ENCODE results near the gene NIBAN1. TPM values are rescaled to one million over a fixed set of nuclear protein-coding genes. Genes with fewer than 3 reads are reported as not detected.

Gene NIBAN1
- total RNA-seq, 1 donor from 2014 or later: 0.45 TPM

GRCh38 chr1:184933944-184934343, 40.4 kb downstream of the NIBAN1 start:
- Mint-ChIP-seq H3K27ac (no peak overlapping the region), H3K4me3 (no peak overlapping the region), H3K36me3 (no peaks in the 10 kb centered on the region), H3K27me3 (ENCODE audit: low read depth) (no peaks in the 10 kb centered on the region), H3K4me1 (peaks cover 6% of the 10 kb centered on the region), H3K9me3 (peaks cover 6% of the 10 kb centered on the region)
- no peak for DNase-seq (ENCODE audit: low spot score in 2 of 2, unreplicated experiment in 2 of 2)
- TF ChIP-seq, protein P1, sequence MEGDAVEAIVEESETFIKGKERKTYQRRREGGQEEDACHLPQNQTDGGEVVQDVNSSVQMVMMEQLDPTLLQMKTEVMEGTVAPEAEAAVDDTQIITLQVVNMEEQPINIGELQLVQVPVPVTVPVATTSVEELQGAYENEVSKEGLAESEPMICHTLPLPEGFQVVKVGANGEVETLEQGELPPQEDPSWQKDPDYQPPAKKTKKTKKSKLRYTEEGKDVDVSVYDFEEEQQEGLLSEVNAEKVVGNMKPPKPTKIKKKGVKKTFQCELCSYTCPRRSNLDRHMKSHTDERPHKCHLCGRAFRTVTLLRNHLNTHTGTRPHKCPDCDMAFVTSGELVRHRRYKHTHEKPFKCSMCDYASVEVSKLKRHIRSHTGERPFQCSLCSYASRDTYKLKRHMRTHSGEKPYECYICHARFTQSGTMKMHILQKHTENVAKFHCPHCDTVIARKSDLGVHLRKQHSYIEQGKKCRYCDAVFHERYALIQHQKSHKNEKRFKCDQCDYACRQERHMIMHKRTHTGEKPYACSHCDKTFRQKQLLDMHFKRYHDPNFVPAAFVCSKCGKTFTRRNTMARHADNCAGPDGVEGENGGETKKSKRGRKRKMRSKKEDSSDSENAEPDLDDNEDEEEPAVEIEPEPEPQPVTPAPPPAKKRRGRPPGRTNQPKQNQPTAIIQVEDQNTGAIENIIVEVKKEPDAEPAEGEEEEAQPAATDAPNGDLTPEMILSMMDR (IDR thresholded peaks at IDR 0.05; ENCODE audit: unreplicated experiment): no peak

DNA sequence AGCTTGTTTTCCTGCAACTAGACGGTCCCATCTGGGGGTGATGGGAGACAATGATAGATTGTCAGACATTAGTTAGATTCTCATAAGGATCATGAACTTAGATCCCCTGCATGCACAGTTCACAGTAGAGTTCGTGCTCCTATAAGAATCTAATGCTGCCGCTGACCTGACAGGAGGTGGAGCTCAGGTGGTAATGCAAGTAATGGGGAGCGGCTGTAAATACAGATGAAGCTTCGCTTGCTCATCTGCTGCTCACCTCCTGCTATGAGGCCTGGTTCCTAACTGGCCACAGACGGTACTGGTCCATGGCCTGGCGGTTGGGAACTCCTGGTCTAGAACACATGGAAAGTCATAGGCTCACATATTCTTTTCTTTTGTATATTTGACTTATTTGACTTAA, 42.0 kb downstream of the NIBAN1 start:
- Mint-ChIP-seq H3K4me3 (no peak overlapping the region), H3K36me3 (no peaks in the 10 kb centered on the region), H3K4me1 (no peaks in the 10 kb centered on the region), H3K9me3 (peaks cover 6% of the 10 kb centered on the region), H3K27ac (no peak overlapping the region), H3K27me3 (ENCODE audit: low read depth) (no peaks in the 10 kb centered on the region)
- no peak for DNase-seq (ENCODE audit: low spot score in 2 of 2, unreplicated experiment in 2 of 2)
- TF ChIP-seq, protein P1 (IDR thresholded peaks at IDR 0.05; ENCODE audit: unreplicated experiment): no peak

- Mint-ChIP-seq H3K4me1 (no peaks in the 10 kb centered on the region), H3K27ac (no peak overlapping the region), H3K27me3 (ENCODE audit: low read depth) (no peaks in the 10 kb centered on the region), H3K36me3 (peaks cover 3% of the 10 kb centered on the region), H3K9me3 (peaks cover 13% of the 10 kb centered on the region), H3K4me3 (no peak overlapping the region)
- DNase-seq (ENCODE audit: low spot score in 2 of 2, unreplicated experiment in 2 of 2): no peak
- TF ChIP-seq, protein P1 (IDR thresholded peaks at IDR 0.05; ENCODE audit: unreplicated experiment): no peak
Measured at GRCh38 chr1:184931566-184931965, 42.7 kb downstream of the NIBAN1 start.

DNA sequence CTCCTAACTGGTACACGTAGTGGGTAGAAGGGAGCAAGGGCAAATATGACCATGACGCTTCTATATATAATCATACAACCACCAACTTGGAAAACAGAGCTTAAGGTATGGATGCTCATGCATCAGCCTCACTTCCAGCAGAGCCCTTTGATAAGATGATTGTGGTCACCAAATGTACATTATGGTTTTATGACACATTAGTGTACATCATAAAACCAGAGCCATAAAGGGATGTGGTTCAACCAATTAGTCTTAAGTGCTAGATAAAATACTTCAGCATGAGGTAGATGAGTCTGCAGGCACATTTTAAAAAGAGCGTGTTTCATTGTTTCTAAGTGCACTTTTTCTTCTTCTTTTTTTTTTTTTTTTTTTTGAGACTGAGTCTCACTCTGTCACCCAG, 43.7 kb downstream of the NIBAN1 start:
- no peaks in the 10 kb centered on the region for H3K27me3 Mint-ChIP-seq (ENCODE audit: low read depth)

GRCh38 chr1:184930232-184930631, 44.1 kb downstream of the NIBAN1 start:
- no peaks in the 10 kb centered on the region for H3K27me3 Mint-ChIP-seq (ENCODE audit: low read depth)
- no peak overlapping the region for H3K4me3 Mint-ChIP-seq
- TF ChIP-seq, protein P1 (IDR thresholded peaks at IDR 0.05; ENCODE audit: unreplicated experiment): no peak
- no peaks in the 10 kb centered on the region for H3K4me1 Mint-ChIP-seq
- H3K36me3 Mint-ChIP-seq: peaks cover 5% of the 10 kb centered on the region
- DNase-seq (ENCODE audit: low spot score in 2 of 2, unreplicated experiment in 2 of 2): no peak
- no peak overlapping the region for H3K27ac Mint-ChIP-seq
- H3K9me3 Mint-ChIP-seq: peaks cover 21% of the 10 kb centered on the region

More for the DNA sequence above, 43.7 kb downstream of the NIBAN1 start:
- Mint-ChIP-seq H3K4me3 (no peak overlapping the region), H3K36me3 (peaks cover 5% of the 10 kb centered on the region), H3K4me1 (no peaks in the 10 kb centered on the region), H3K27ac (no peak overlapping the region), H3K9me3 (peaks cover 20% of the 10 kb centered on the region)
- TF ChIP-seq, protein P1 (IDR thresholded peaks at IDR 0.05; ENCODE audit: unreplicated experiment): no peak
- DNase-seq (ENCODE audit: low spot score in 2 of 2, unreplicated experiment in 2 of 2): no peak

DNA sequence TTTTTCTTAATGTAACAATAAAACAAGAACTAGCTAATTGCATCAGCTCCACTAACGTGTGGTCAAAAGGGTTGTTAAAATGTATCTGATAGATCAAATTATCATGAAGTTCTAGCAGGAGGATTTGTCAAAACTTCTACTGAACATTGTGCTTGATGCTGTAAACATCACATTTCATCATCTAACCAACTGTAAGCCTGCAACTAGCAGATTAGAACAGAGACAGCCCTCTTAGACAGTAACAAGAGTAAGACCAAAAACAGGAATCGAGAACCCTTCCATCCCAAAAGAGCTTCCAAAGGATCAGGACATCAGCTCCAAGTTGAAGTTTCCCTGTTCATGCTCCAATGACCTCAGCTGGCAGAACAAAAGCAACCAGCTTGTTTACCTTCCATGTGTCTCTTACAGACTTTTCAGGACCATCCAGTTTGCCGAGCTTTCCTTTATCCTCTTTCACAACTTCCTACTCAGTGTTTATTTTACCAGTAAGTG, 44.6 kb downstream of the NIBAN1 start:
- Mint-ChIP-seq H3K27me3 (ENCODE audit: low read depth) (no peaks in the 10 kb centered on the region), H3K4me3 (no peak overlapping the region)

More for the DNA sequence above, 44.6 kb downstream of the NIBAN1 start:
- H3K27ac Mint-ChIP-seq: no peak overlapping the region
- no peaks in the 10 kb centered on the region for H3K4me1 Mint-ChIP-seq
- peaks cover 5% of the 10 kb centered on the region for H3K36me3 Mint-ChIP-seq
- TF ChIP-seq, protein P1 (IDR thresholded peaks at IDR 0.05; ENCODE audit: unreplicated experiment): no peak
- DNase-seq (ENCODE audit: low spot score in 2 of 2, unreplicated experiment in 2 of 2): no peak
- H3K9me3 Mint-ChIP-seq: peaks cover 26% of the 10 kb centered on the region

Measured in mesothelial cell of epicardium (in vitro differentiated cells).